Small intestine (tissue), 7 donors: ENCODE measurements around the gene ANKK1. TPM values are rescaled to one million over a fixed set of nuclear protein-coding genes. Genes with fewer than 3 reads are reported as not detected.

Experiments used
- DNase-seq, 2 donors: peaks; one replicate each; pipeline versions ENCODE4 v3.0.0 to v3.0.0-alpha.2; 2013
- FAIRE-seq: peaks from 2 replicates; lab custom pipeline; 2012; peaks lifted over from hg19 to GRCh38; lab: Jason Lieb, UNC
- H3K27ac ChIP-seq, 3 donors: one replicate each; pipeline ENCODE4 v1.5.1; 2013; ENCODE audit warnings: low read length in 2 of 3, mild to moderate bottlenecking in 2 of 3, control low read depth in 1 of 3, inconsistent platforms in 1 of 3, low read depth in 1 of 3, moderate library complexity in 1 of 3
- H3K27me3 ChIP-seq, 3 donors: one replicate each; pipeline ENCODE4 v1.6.1; 2013; ENCODE audit warnings: low read length in 3 of 3, inconsistent platforms in 1 of 3; ENCODE audit not compliant: control insufficient read depth in 3 of 3, insufficient read depth in 3 of 3
- H3K36me3 ChIP-seq, 3 donors: one replicate each; pipeline ENCODE4 v1.6.1; 2013; ENCODE audit warnings: low read length in 3 of 3, inconsistent platforms in 1 of 3, low read depth in 1 of 3, mild to moderate bottlenecking in 1 of 3, moderate library complexity in 1 of 3; ENCODE audit not compliant: control insufficient read depth in 3 of 3, insufficient read depth in 2 of 3
- H3K4me1 ChIP-seq, 3 donors: one replicate each; pipeline ENCODE4 v1.6.1; 2013; ENCODE audit warnings: low read length in 2 of 3, inconsistent platforms in 1 of 3, low read depth in 1 of 3, mild to moderate bottlenecking in 1 of 3, moderate library complexity in 1 of 3; ENCODE audit not compliant: control insufficient read depth in 3 of 3, insufficient read depth in 2 of 3
- H3K4me3 ChIP-seq, 3 donors: one replicate each; pipeline ENCODE4 v1.5.1; 2013; ENCODE audit warnings: low read length in 3 of 3, control low read depth in 1 of 3, inconsistent platforms in 1 of 3, low read depth in 1 of 3, mild to moderate bottlenecking in 1 of 3, moderate library complexity in 1 of 3
- H3K9me3 ChIP-seq, 2 donors: one replicate each; pipeline ENCODE4 v1.6.1; 2013; ENCODE audit warnings: low read depth in 1 of 2, low read length in 1 of 2; ENCODE audit not compliant: control insufficient read depth in 2 of 2, insufficient read depth in 1 of 2
- WGBS, 3 donors: extraction: QIAGEN DNeasy Blood & Tissue Kit; methylation state at CpG; one replicate each; pipeline ENCODE4 v1.1.7; 2013; 5-methylcytosine and 5-hydroxymethylcytosine counted together
- polyA plus RNA-seq, 4 donors: library from polyadenylated mRNA; stranded (reverse) in 3 of 4; unstranded in 1 of 4; fragments of 200-250 nt in 3 of 4; fragments of 120-200 nt in 1 of 4; gene quantifications; one replicate each; pipeline versions ENCODE4 v1.2.1 to v1.2.3, GENCODE V29; 2013
- donor health status: healthy with polysubstance abuse.
- donor health status: control.
- donor health status: control.
- donor health status: Bipolar disorder and iron deficiency.
- donor health status: healthy.

The ANKK1 gene
- polyA plus RNA-seq, 4 donors = 0.18 to 0.30 (median 0.22) TPM; not detected in 1

DNA sequence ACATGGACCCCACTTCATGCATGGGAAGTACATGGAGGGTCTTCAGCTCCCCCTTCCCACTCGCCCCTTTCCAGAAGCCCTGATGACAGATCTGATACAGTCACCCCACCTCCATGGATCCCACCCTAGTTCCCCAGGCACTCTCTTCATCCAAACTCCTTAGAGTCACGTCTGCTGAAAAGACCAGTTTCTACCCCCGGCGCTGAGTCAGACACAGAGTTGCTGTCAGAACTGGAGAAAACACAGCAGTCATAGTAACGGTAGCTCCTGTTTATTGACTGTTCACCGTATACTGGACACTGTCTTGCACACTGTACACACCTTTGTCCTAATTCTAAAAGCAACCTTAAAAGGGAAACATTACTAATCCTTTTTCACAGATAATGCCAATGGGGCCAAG is 58.5 kb downstream of the ANKK1 start:
- no peaks in the 10 kb centered on the region for H3K4me1 ChIP-seq
- peaks cover 0 to 3% (median 0%) of the 10 kb centered on the region in 3 donors for H3K27me3 ChIP-seq
- FAIRE-seq (no peak), DNase-seq (no peak)
- H3K27ac ChIP-seq = no peak overlapping the region
- H3K4me3 ChIP-seq = no peak overlapping the region
- no peaks in the 10 kb centered on the region for H3K36me3 ChIP-seq
- no peaks in the 10 kb centered on the region for H3K9me3 ChIP-seq
- WGBS, 3 donors = 64 to 79% (median 65%) methylated on average over 6 of the region's 6 CpGs

DNA sequence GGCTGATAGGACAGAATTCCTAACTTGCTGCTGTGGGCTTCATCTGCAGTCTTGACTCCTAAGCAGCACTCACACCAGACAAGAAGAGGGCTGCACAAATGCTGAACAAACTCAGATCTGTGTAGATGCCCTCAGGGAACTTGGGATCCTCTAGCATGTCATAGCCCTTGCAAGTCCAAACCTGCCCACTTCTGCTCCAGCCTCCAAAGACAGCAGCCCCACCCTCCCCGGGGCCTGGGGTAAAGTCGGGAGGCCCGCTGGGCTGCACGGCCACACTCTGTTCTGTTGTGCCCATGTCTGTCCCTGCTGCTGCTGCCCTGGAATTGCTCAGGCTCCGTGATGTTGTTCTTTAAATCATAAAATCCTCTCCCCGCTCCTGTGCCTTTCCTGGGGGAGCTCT is 59.4 kb downstream of the ANKK1 start:
- no peak overlapping the region for H3K4me3 ChIP-seq
- FAIRE-seq = no peak
- peaks cover 0 to 3% (median 0%) of the 10 kb centered on the region in 3 donors for H3K27me3 ChIP-seq
- no peaks in the 10 kb centered on the region for H3K4me1 ChIP-seq
- no peaks in the 10 kb centered on the region for H3K9me3 ChIP-seq
- 74 to 89% (median 89%) methylated on average over 6 of the region's 6 CpGs for WGBS, 3 donors
- H3K36me3 ChIP-seq = no peaks in the 10 kb centered on the region
- H3K27ac ChIP-seq = no peak overlapping the region
- DNase-seq = no peak

DNA sequence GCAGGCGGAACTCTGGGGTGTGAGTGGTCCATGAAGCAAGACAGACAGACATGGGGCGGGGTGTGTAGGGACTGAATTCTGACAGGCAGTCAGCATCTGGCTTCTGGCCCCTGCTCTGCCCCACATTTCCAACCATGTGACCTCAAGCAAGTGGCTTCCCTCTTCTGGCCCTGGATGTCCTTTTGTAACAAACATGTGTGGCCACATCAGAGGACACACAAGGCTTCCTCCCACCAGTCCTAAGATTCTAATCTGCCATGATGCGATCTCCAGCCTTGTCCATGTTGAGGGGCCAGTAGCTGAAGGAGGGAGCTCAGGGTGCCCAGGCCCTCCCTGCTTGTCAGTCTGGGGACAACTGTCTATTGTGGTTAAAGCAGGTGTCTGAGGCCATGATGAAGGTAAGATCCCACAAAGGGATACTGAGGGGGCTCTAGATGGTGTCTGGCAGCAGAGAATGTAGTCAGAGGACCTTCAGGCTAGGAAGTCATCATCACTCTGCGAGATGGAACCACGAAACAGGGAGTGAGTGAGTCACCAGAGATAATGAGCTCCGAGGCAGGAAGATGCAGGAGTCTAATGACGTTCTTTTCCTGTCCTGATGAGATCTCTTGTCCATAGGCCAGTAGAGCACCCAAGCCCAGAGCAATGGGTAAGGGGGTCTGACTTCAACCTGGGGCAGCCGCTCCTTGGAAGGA is 60.2 kb downstream of the ANKK1 start:
- no peak overlapping the region for H3K27ac ChIP-seq
- no peaks in the 10 kb centered on the region for H3K9me3 ChIP-seq
- H3K27me3 ChIP-seq = peaks cover 0 to 2% (median 0%) of the 10 kb centered on the region in 3 donors
- FAIRE-seq (no peak), DNase-seq (no peak)
- no peak overlapping the region for H3K4me3 ChIP-seq
- H3K36me3 ChIP-seq = no peaks in the 10 kb centered on the region
- no peaks in the 10 kb centered on the region for H3K4me1 ChIP-seq
- 44 to 59% (median 56%) methylated on average over 8 of the region's 8 CpGs for WGBS, 3 donors

DNA sequence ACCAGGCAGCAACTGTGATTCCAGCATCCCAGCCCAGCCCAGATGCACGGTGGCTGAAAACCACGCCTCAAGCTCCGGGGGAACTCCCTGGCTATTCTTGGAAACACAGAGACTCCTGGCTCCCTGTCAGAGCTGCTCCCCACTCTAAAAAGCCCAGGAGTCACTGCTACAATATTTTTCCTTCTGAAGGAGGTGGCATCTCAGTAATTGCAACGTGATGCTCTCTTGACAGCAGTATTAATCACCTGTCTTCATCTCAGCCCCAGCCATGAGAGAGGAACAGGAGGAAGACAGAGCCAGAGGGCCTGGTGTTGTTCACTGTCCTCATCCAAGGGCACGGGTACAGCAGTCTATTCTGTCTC is 60.7 kb downstream of the ANKK1 start:
- Histone ChIP-seq H3K36me3 (no peaks in the 10 kb centered on the region), H3K4me1 (no peaks in the 10 kb centered on the region), H3K27me3 (no peaks in the 10 kb centered on the region), H3K4me3 (no peak overlapping the region), H3K9me3 (no peaks in the 10 kb centered on the region), H3K27ac (no peak overlapping the region)
- 30 to 55% (median 30%) methylated on average over 5 of the region's 5 CpGs for WGBS, 3 donors
- FAIRE-seq = no peak
- no peak for DNase-seq

DNA sequence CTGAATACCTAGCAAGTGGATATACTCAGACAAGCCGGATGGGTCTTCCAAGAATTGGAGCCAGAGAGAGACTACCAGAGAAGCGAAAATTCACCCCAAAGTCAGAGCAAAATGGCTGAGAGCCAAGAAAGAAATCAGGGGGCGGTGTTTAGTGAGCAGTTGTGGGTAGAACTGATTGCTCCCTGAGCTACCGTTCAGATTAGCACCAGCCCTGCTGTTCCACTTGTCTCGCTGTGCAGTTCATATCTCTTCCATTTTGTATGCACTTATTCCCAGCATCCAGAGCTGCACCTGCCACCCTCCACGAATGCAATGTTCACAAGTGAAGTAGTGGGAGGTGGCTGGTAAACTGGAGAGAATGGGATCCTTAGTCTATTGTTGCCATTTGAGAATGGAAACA is 62.2 kb downstream of the ANKK1 start:
- Histone ChIP-seq H3K4me3 (no peak overlapping the region), H3K27ac (no peak overlapping the region), H3K36me3 (no peaks in the 10 kb centered on the region), H3K27me3 (no peaks in the 10 kb centered on the region), H3K4me1 (no peaks in the 10 kb centered on the region), H3K9me3 (no peaks in the 10 kb centered on the region)
- FAIRE-seq = no peak
- DNase-seq = no peak
- 75 to 78% (median 76%) methylated on average over 6 of the region's 6 CpGs for WGBS, 3 donors

Other genes starting within 250 kb of the ANKK1 start
- 10 to 100 TPM in 1 of 4 donors, 1 to 10 TPM in 3; 3.0 to 17.8 (median 6.0) TPM for gene TTC12, start 73.2 kb upstream of the ANKK1 start, polyA plus RNA-seq
- under 1 TPM in 2 of 4 donors, not detected in 2; 0.28 to 0.41 TPM for gene DRD2, start 87.6 kb downstream of the ANKK1 start, polyA plus RNA-seq